ENCODE results near the gene DRD4. TPM values are rescaled to one million over a fixed set of nuclear protein-coding genes. Genes with fewer than 3 reads are reported as not detected.
"Not testable (repeated sequence)": the region's sequence is repeated elsewhere in the genome, so short reads cannot be mapped to it uniquely, and the experiment has no call there.

The DRD4 gene
- total and polyA plus RNA-seq, 2 of the 8 experiments (the other 6 are each of a cell fraction or from before 2014, with no cell fraction given) = 3.4 to 4.9 TPM

GRCh38 chr11:650482-650881, 13.4 kb downstream of the DRD4 start:
- DNase-seq (ENCODE audit: low read depth in 1 of 2, low spot score in 2 of 2) (no peak), FAIRE-seq (no peak)
- Histone ChIP-seq H2AFZ (ENCODE audit: low read length) (no peak overlapping the region), H4K5ac (ENCODE audit: insufficient read length, low read depth, low read length) (no peak overlapping the region), H4K91ac (replicated peaks; ENCODE audit: insufficient read length, low read length) (no peak overlapping the region), H2BK12ac (ENCODE audit: low read depth, low read length) (no peak overlapping the region), H3K14ac (ENCODE audit: insufficient read length) (no peak overlapping the region), H3K36me3 (ENCODE audit: control insufficient read depth in 2 of 4, insufficient read depth in 4 of 4, low read length in 3 of 4) (peaks cover 0 to 15% (median 5%) of the 10 kb centered on the region in 4 experiments; a peak in 5 of 8 replicates), H3K27me3 (replicated peaks in 1 of 4; ENCODE audit: control insufficient read depth in 3 of 4, extremely low read depth in 1 of 4, insufficient read depth in 3 of 4, low read length in 3 of 4) (no peaks in the 10 kb centered on the region), H3K9me3 (ENCODE audit: insufficient read depth in 2 of 2, low read depth in 1 of 2, low read length in 1 of 2) (no peaks in the 10 kb centered on the region), H3K4ac (replicated peaks; ENCODE audit: insufficient read length, low read depth, low read length) (no peak overlapping the region), H4K20me1 (replicated peaks in 1 of 2; ENCODE audit: control insufficient read depth in 1 of 2, insufficient read depth in 2 of 2, low read length in 2 of 2) (peaks cover 0 to 2% of the 10 kb centered on the region in 2 experiments), H2BK15ac (ENCODE audit: low read length) (no peak overlapping the region), H3K79me1 (ENCODE audit: low read depth, low read length) (no peaks in the 10 kb centered on the region), H3K23me2 (ENCODE audit: low read depth, low read length) (no peaks in the 10 kb centered on the region), H3K18ac (ENCODE audit: extremely low read depth, low read length) (no peak overlapping the region), H3K79me2 (ENCODE audit: control insufficient read depth in 1 of 2, insufficient read depth in 2 of 2, low read length in 2 of 2) (no peaks in the 10 kb centered on the region), H3K4me2 (ENCODE audit: insufficient read depth in 1 of 2, low read depth in 2 of 2, low read length in 2 of 2) (no peak overlapping the region), H2BK20ac (ENCODE audit: low read length) (no peak overlapping the region), H3K56ac (replicated peaks; ENCODE audit: insufficient read length, low read depth, low read length) (no peak overlapping the region), H3K23ac (ENCODE audit: insufficient read length) (no peak overlapping the region), H3K27ac (ENCODE audit: low read depth, low read length) (no peak overlapping the region), H4K8ac (ENCODE audit: extremely low read depth, insufficient read depth, low read length) (no peak overlapping the region), H3K4me3 (ENCODE audit: extremely low read depth in 1 of 4, insufficient read depth in 2 of 4, low read depth in 3 of 4, low read length in 4 of 4) (no peak overlapping the region), H2BK120ac (replicated peaks; ENCODE audit: low read depth, low read length) (no peak overlapping the region), H3K4me1 (replicated peaks in 1 of 4; ENCODE audit: control insufficient read depth in 3 of 4, insufficient read depth in 4 of 4, low read length in 3 of 4) (no peaks in the 10 kb centered on the region), H2BK5ac (ENCODE audit: low read depth, low read length) (no peak overlapping the region), H3K9ac (replicated peaks in 1 of 4; ENCODE audit: extremely low read depth in 1 of 4, low read depth in 3 of 4, low read length in 3 of 4) (no peak overlapping the region), H2AK5ac (ENCODE audit: low read depth, low read length) (no peak overlapping the region)
- ChIA-PET CTCF (ENCODE audit: partially characterized antibody) (interaction anchor here (1.0 kb wide), 1 partner anchor 14 kb away, joined by 3 read pairs; no protein-coding TSS in a partner anchor), POLR2A (ENCODE audit: partially characterized antibody) (interaction anchor here (1.9 kb wide), 1 partner anchor 39 kb away, joined by 5 read pairs; no protein-coding TSS in a partner anchor)
- TF ChIP-seq RFX5 (IDR thresholded peaks at IDR 0.05; ENCODE audit: borderline replicate concordance, low read depth, low read length) = no peak
- 93% methylated on average over 10 of the region's 10 CpGs; no CpG with 5 or more reads in 1 of the 2 experiments for WGBS, 2 experiments (ENCODE audit: extremely low coverage in 1 of 2, insufficient coverage in 1 of 2, insufficient read length in 1 of 2, insufficient replicate concordance in 2 of 2, low coverage in 1 of 2, low lambda C conversion rate in 2 of 2, missing lambda C conversion rate in 1 of 2)

GRCh38 chr11:653136-653535, 16.1 kb downstream of the DRD4 start:
- H3K36me3 ChIP-seq (ENCODE audit: control insufficient read depth in 2 of 4, insufficient read depth in 4 of 4, low read length in 3 of 4) = peaks cover 0 to 18% (median 5%) of the 10 kb centered on the region in 4 experiments; a peak in 6 of 8 replicates

More at GRCh38 chr11:653136-653535, 16.1 kb downstream of the DRD4 start:
- H4K8ac ChIP-seq (ENCODE audit: extremely low read depth, insufficient read depth, low read length); H3K4me2 ChIP-seq (ENCODE audit: insufficient read depth in 1 of 2, low read depth in 2 of 2, low read length in 2 of 2); H3K79me2 ChIP-seq (ENCODE audit: control insufficient read depth in 1 of 2, insufficient read depth in 2 of 2, low read length in 2 of 2); H4K91ac ChIP-seq (replicated peaks; ENCODE audit: insufficient read length, low read length); H3K4me1 ChIP-seq (replicated peaks in 1 of 4; ENCODE audit: control insufficient read depth in 3 of 4, insufficient read depth in 4 of 4, low read length in 3 of 4); H3K4me3 ChIP-seq (ENCODE audit: extremely low read depth in 1 of 4, insufficient read depth in 2 of 4, low read depth in 3 of 4, low read length in 4 of 4); H2AFZ ChIP-seq (ENCODE audit: low read length); H3K56ac ChIP-seq (replicated peaks; ENCODE audit: insufficient read length, low read depth, low read length); H2BK120ac ChIP-seq (replicated peaks; ENCODE audit: low read depth, low read length); H3K23me2 ChIP-seq (ENCODE audit: low read depth, low read length); H2BK15ac ChIP-seq (ENCODE audit: low read length); H3K79me1 ChIP-seq (ENCODE audit: low read depth, low read length); H4K5ac ChIP-seq (ENCODE audit: insufficient read length, low read depth, low read length); H2BK20ac ChIP-seq (ENCODE audit: low read length); FAIRE-seq; DNase-seq (ENCODE audit: low read depth in 1 of 2, low spot score in 2 of 2); H2BK12ac ChIP-seq (ENCODE audit: low read depth, low read length); H3K27me3 ChIP-seq (replicated peaks in 1 of 4; ENCODE audit: control insufficient read depth in 3 of 4, extremely low read depth in 1 of 4, insufficient read depth in 3 of 4, low read length in 3 of 4); H2BK5ac ChIP-seq (ENCODE audit: low read depth, low read length); H3K14ac ChIP-seq (ENCODE audit: insufficient read length); H3K9me3 ChIP-seq (ENCODE audit: insufficient read depth in 2 of 2, low read depth in 1 of 2, low read length in 1 of 2); H3K9ac ChIP-seq (replicated peaks in 1 of 4; ENCODE audit: extremely low read depth in 1 of 4, low read depth in 3 of 4, low read length in 3 of 4); H3K23ac ChIP-seq (ENCODE audit: insufficient read length); H3K18ac ChIP-seq (ENCODE audit: extremely low read depth, low read length); H3K27ac ChIP-seq (ENCODE audit: low read depth, low read length); H2AK5ac ChIP-seq (ENCODE audit: low read depth, low read length); H4K20me1 ChIP-seq (replicated peaks in 1 of 2; ENCODE audit: control insufficient read depth in 1 of 2, insufficient read depth in 2 of 2, low read length in 2 of 2); H3K4ac ChIP-seq (replicated peaks; ENCODE audit: insufficient read length, low read depth, low read length): not testable (repeated sequence)
- ChIA-PET CTCF (ENCODE audit: partially characterized antibody) (interaction anchor here (0.7 kb wide), 1 partner anchor 53 kb away, joined by 3 read pairs; no protein-coding TSS in a partner anchor), POLR2A (ENCODE audit: partially characterized antibody) (interaction anchor here (0.9 kb wide), 1 partner anchor 82 kb away, joined by 4 read pairs; no protein-coding TSS in a partner anchor)
- 99% methylated on average over 14 of the region's 14 CpGs; no CpG with 5 or more reads in 1 of the 2 experiments for WGBS, 2 experiments (ENCODE audit: extremely low coverage in 1 of 2, insufficient coverage in 1 of 2, insufficient read length in 1 of 2, insufficient replicate concordance in 2 of 2, low coverage in 1 of 2, low lambda C conversion rate in 2 of 2, missing lambda C conversion rate in 1 of 2)

Measured in H1 (cell line).